Smooth muscle cell (in vitro differentiated cells): ENCODE measurements around the gene OR52N4. TPM values are rescaled to one million over a fixed set of nuclear protein-coding genes. Genes with fewer than 3 reads are reported as not detected.

Experiments used
- DNase-seq: peaks from one replicate; lab custom pipeline; 2025; ENCODE audit not compliant: unreplicated experiment; lab: John Stamatoyannopoulos, UW
- H2AFZ ChIP-seq: fragments of 200-600 bp; sonication (generic); 2 replicates; pipeline ENCODE4 v1.6.0; 2016; ENCODE audit warnings: antibody characterized with exemption, low read depth, mild to moderate bottlenecking
- H3F3A ChIP-seq: fragments of 200-600 bp; sonication (generic); 2 replicates; pipeline ENCODE4 v1.6.0; 2017; ENCODE audit warnings: antibody characterized with exemption, low read depth
- H3K27ac ChIP-seq: fragments of 200-600 bp; sonication (generic); 2 replicates; pipeline ENCODE4 v1.5.1; 2016; ENCODE audit warnings: low read depth, mild to moderate bottlenecking
- H3K27me3 ChIP-seq: fragments of 200-600 bp; sonication (generic); 2 replicates; pipeline ENCODE4 v1.6.1; 2016; ENCODE audit warnings: low read depth, mild to moderate bottlenecking
- H3K36me3 ChIP-seq: fragments of 200-600 bp; sonication (generic); 2 replicates; pipeline ENCODE4 v1.5.1; 2016; ENCODE audit warnings: low read depth
- H3K4me1 ChIP-seq: fragments of 200-600 bp; sonication (generic); 2 replicates; pipeline ENCODE4 v1.5.1; 2016; ENCODE audit warnings: low read depth
- H3K4me2 ChIP-seq: fragments of 200-600 bp; sonication (generic); 2 replicates; pipeline ENCODE4 v1.6.0; 2016; ENCODE audit warnings: mild to moderate bottlenecking
- H3K4me3 ChIP-seq: fragments of 200-600 bp; sonication (generic); 2 replicates; pipeline ENCODE4 v1.5.1; 2016; ENCODE audit warnings: mild to moderate bottlenecking
- H3K79me2 ChIP-seq: fragments of 200-600 bp; sonication (generic); 2 replicates; pipeline ENCODE4 v1.6.0; 2016; ENCODE audit warnings: low read depth, mild to moderate bottlenecking
- H3K9ac ChIP-seq: fragments of 200-600 bp; sonication (generic); 2 replicates; pipeline ENCODE4 v1.6.0; 2016; ENCODE audit warnings: low read depth
- H3K9me3 ChIP-seq: fragments of 200-600 bp; sonication (generic); replicated peaks from 2 replicates; pipeline ENCODE4 v1.5.1; 2016; ENCODE audit warnings: low read depth
- H4K20me1 ChIP-seq: fragments of 200-600 bp; sonication (generic); 2 replicates; pipeline ENCODE4 v1.6.0; 2016; ENCODE audit warnings: low read depth
- CTCF ChIP-seq: fragments of 200-600 bp; sonication (generic); IDR thresholded peaks from 2 replicates; pipeline ENCODE4 v1.5.1; 2017; ENCODE audit warnings: borderline replicate concordance, mild to moderate bottlenecking, antibody characterized with exemption; ENCODE audit not compliant: insufficient read depth, poor library complexity, severe bottlenecking
- WGBS: methylation state at CpG from one replicate; pipeline ENCODE4 v1.1.7; 2016; ENCODE audit warnings: low lambda C conversion rate; 5-methylcytosine and 5-hydroxymethylcytosine counted together
- polyA plus RNA-seq: library from polyadenylated mRNA; unstranded; fragments of >200 nt; fragmentation: Nextera tagmentation; extraction: Ambion mirVana; gene quantifications from 2 replicates; pipeline ENCODE4 v1.2.1, GENCODE V29; 2016
- total RNA-seq: library from RNA; depleted of rRNA; stranded (reverse); fragments of >200 nt; gene quantifications from 2 replicates; pipeline ENCODE4 v1.2.3, GENCODE V29; 2014

Gene OR52N4
- total and polyA plus RNA-seq, 2 experiments from 2014 or later: 0.40 TPM; not detected in 1

GRCh38 chr11:5719703-5720495 lies 34.1 kb upstream of the OR52N4 start:
- H4K20me1 ChIP-seq: no peaks in the 10 kb centered on the region
- H3K27me3 ChIP-seq: no peaks in the 10 kb centered on the region
- no peaks in the 10 kb centered on the region for H3K9me3 ChIP-seq
- no peak for DNase-seq
- 93% methylated on average over 3 of the region's 3 CpGs for WGBS
- no peak for TF ChIP-seq CTCF
- H3K4me2 ChIP-seq: no peak overlapping the region
- no peak overlapping the region for H3K4me3 ChIP-seq
- no peaks in the 10 kb centered on the region for H3K79me2 ChIP-seq
- no peaks in the 10 kb centered on the region for H3K36me3 ChIP-seq
- H3F3A ChIP-seq: no peaks in the 10 kb centered on the region
- no peaks in the 10 kb centered on the region for H3K4me1 ChIP-seq
- no peak overlapping the region for H2AFZ ChIP-seq
- H3K9ac ChIP-seq: no peak overlapping the region
- no peak overlapping the region for H3K27ac ChIP-seq

- Histone ChIP-seq H3K4me1 (no peaks in the 10 kb centered on the region), H2AFZ (no peak overlapping the region), H3K27me3 (no peaks in the 10 kb centered on the region), H3K4me3 (no peak overlapping the region), H3K9ac (no peak overlapping the region), H4K20me1 (no peaks in the 10 kb centered on the region), H3K36me3 (no peaks in the 10 kb centered on the region), H3K9me3 (no peaks in the 10 kb centered on the region), H3K4me2 (no peak overlapping the region), H3K27ac (no peak overlapping the region), H3K79me2 (no peaks in the 10 kb centered on the region), H3F3A (no peaks in the 10 kb centered on the region)
- 68% methylated on average over 2 of the region's 2 CpGs for WGBS
- no peak for DNase-seq
- no peak for TF ChIP-seq CTCF
These were observed 31.4 kb upstream of the OR52N4 start for GRCh38 chr11:5722622-5723021.

- Histone ChIP-seq H3K9me3 (no peaks in the 10 kb centered on the region), H3K4me1 (no peaks in the 10 kb centered on the region), H3K9ac (no peak overlapping the region), H3K36me3 (no peaks in the 10 kb centered on the region), H4K20me1 (no peaks in the 10 kb centered on the region), H3K27me3 (no peaks in the 10 kb centered on the region), H3K79me2 (no peaks in the 10 kb centered on the region), H3K27ac (no peak overlapping the region), H3K4me2 (no peak overlapping the region), H2AFZ (no peak overlapping the region), H3K4me3 (no peak overlapping the region), H3F3A (no peaks in the 10 kb centered on the region)
- DNase-seq: no peak
- TF ChIP-seq CTCF: no peak
- 87% methylated on average over 1 of the region's 1 CpG for WGBS
These were observed 27.7 kb upstream of the OR52N4 start for GRCh38 chr11:5726351-5726750.

- H3K79me2 ChIP-seq: no peaks in the 10 kb centered on the region
- TF ChIP-seq CTCF: no peak
- no peaks in the 10 kb centered on the region for H3K4me1 ChIP-seq
- no peaks in the 10 kb centered on the region for H4K20me1 ChIP-seq
- 90% methylated on average over 1 of the region's 1 CpG for WGBS
- H3K27ac ChIP-seq: no peak overlapping the region
- no peaks in the 10 kb centered on the region for H3K9me3 ChIP-seq
- no peak for DNase-seq
- H3K27me3 ChIP-seq: no peaks in the 10 kb centered on the region
- no peak overlapping the region for H3K4me2 ChIP-seq
- H3K36me3 ChIP-seq: no peaks in the 10 kb centered on the region
- no peak overlapping the region for H3K4me3 ChIP-seq
- H2AFZ ChIP-seq: no peak overlapping the region
- H3F3A ChIP-seq: no peaks in the 10 kb centered on the region
- H3K9ac ChIP-seq: no peak overlapping the region
These were observed 26.4 kb upstream of the OR52N4 start for GRCh38 chr11:5727691-5728090.
